Transverse colon (tissue), 4 donors: ENCODE measurements around the gene SPIN4. TPM values are rescaled to one million over a fixed set of nuclear protein-coding genes. Genes with fewer than 3 reads are reported as not detected.
"Not testable (repeated sequence)": the region's sequence is repeated elsewhere in the genome, so short reads cannot be mapped to it uniquely, and the experiment has no call there.

Source experiments
- DNase-seq: peaks from one replicate; pipeline ENCODE4 v3.0.0-alpha.2; 2019
- H3K27ac ChIP-seq, 4 donors: fragments of 200-600 bp; sonication (generic); 2 replicates each; pipeline ENCODE4 v1.5.1; 2016 to 2018; ENCODE audit warnings: inconsistent platforms in 4 of 4
- H3K27me3 ChIP-seq: fragments of 200-600 bp; sonication (generic); 2 replicates; pipeline ENCODE4 v1.5.1; 2017; ENCODE audit warnings: inconsistent platforms
- H3K36me3 ChIP-seq, 4 donors: fragments of 200-600 bp; sonication (generic); 2 replicates each; pipeline ENCODE4 v1.5.1; 2017 to 2019; ENCODE audit warnings: inconsistent platforms in 4 of 4
- H3K4me1 ChIP-seq, 4 donors: fragments of 200-600 bp; sonication (generic); 2 replicates each; pipeline ENCODE4 v1.5.1; 2017 to 2020; ENCODE audit warnings: inconsistent platforms in 4 of 4
- H3K4me3 ChIP-seq, 4 donors: fragments of 200-600 bp; sonication (generic); 1 replicate in 1 of 4; 2 replicates in 3 of 4; pipeline versions ENCODE4 v1.5.1 to v1.6.1; 2017 to 2019; ENCODE audit warnings: inconsistent platforms in 4 of 4
- H3K9me3 ChIP-seq, 2 donors: fragments of 200-600 bp; sonication (generic); 2 replicates each; pipeline ENCODE4 v1.5.1; 2017 to 2019; ENCODE audit warnings: inconsistent platforms in 2 of 2
- EP300 ChIP-seq: sonication (generic); formaldehyde crosslinking; IDR thresholded peaks from one replicate; pipeline ENCODE4 v1.6.1; 2017; ENCODE audit warnings: antibody characterized with exemption, low read depth
- POLR2A ChIP-seq: fragments of 450-650 bp; IDR thresholded peaks from one replicate; pipeline ENCODE4 v1.6.1; 2016; ENCODE audit warnings: antibody characterized with exemption, mild to moderate bottlenecking, moderate library complexity
- POLR2AphosphoS5 ChIP-seq, 3 donors: sonication (generic); formaldehyde crosslinking; IDR thresholded peaks; one replicate each; pipeline ENCODE4 v1.6.1; 2016; ENCODE audit warnings: antibody characterized with exemption in 3 of 3
- WGBS, 2 donors: methylation state at CpG; one replicate each; pipeline ENCODE4 v1.1.5; 2018; ENCODE audit warnings: low coverage in 1 of 2; 5-methylcytosine and 5-hydroxymethylcytosine counted together
- in situ Hi-C, 4 donors: fragments of 200-750 bp; cut with MboI; loops; one replicate each; pipeline versions ENCODE4 v1.15.0 to v1.15.1; 2017; ENCODE audit warnings: low sequenced_read_pairs in 3 of 4, low pct_ligation_motif_present in 1 of 4, low pct_unique_long_range_greater_than_20kb in 1 of 4
- intact Hi-C: fragments of 100-400 bp; cut with DNase I; formaldehyde crosslinking; loops from one replicate; pipeline ENCODE4 v1.15.1; 2023; ENCODE audit warnings: low total_unique reads
- total RNA-seq, 4 donors: library from RNA; depleted of rRNA; stranded (reverse); fragments of >200 nt; gene quantifications; one replicate each; pipeline ENCODE4 v1.1.0, GENCODE V29; 2016
- TF ChIP-seq, protein P1 (sequence below), 5 experiments: fragments of 200-600 bp in 3 of 5; fragments of 450-650 bp in 2 of 5; sonication (generic) in 3 of 5; IDR thresholded peaks; 1 replicate in 2 of 5; 2 replicates in 3 of 5; pipeline ENCODE4 v1.5.1; 2016 to 2017; ENCODE audit warnings: antibody characterized with exemption in 5 of 5, inconsistent platforms in 3 of 5, mild to moderate bottlenecking in 2 of 5, moderate library complexity in 1 of 5

Gene SPIN4
- 1 to 10 TPM; 1.5 to 4.4 (median 4.1) TPM for total RNA-seq

GRCh38 chrX:63350941-63351616 is at the start of gene SPIN4:
SPIN4 (minus strand) TSS chrX:63351332; CDS start chrX:63350819, 513 bp downstream.
- 42% methylated on average over 58 of the region's 58 CpGs; no CpG with 5 or more reads in 1 of the 2 donors for WGBS, 2 donors

DNA sequence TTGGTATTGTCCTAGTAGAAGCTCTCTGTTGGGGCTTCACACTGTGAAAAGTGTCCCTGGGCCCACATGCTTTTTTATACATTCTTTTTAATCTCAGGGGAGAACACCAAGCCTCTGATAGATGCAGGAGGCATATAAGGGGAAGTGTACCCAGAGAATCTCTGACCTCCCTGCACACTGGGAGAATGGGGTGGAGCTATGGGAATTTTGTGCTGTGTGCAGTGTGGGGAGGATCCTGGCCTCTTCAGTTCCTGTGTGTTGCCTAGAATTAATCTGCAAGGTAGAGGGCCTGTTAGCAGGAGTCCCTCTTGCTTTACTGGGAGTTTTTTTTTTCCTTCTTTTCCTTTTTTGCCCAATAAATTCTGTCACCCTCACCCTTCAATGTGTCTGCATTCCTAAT is 49.2 kb upstream of the SPIN4 start:
- Histone ChIP-seq H3K9me3 (no peaks in the 10 kb centered on the region), H3K4me3 (no peak overlapping the region), H3K36me3 (no peaks in the 10 kb centered on the region), H3K27ac (no peak overlapping the region), H3K4me1 (no peaks in the 10 kb centered on the region), H3K27me3 (no peaks in the 10 kb centered on the region)
- DNase-seq = no peak
- intact Hi-C loops (no loop called here), in situ Hi-C loops (no loop called here)
- TF ChIP-seq EP300 (no peak), POLR2AphosphoS5 (IDR thresholded peaks at IDR 0.05) (no peak)

More at GRCh38 chrX:63350941-63351616, at the start of gene SPIN4:
- in situ Hi-C loops = no loop called here
- H3K4me3 ChIP-seq = peak within 1 kb of the TSS; percentile 40 to 78 (median 56)
- H3K27me3 ChIP-seq = no peaks in the 10 kb centered on the region
- no peaks in the 10 kb centered on the region for H3K36me3 ChIP-seq
- H3K9me3 ChIP-seq = no peaks in the 10 kb centered on the region
- intact Hi-C loops = no loop called here
- peak; percentile 91 for DNase-seq
- peak; percentile 83 for TF ChIP-seq POLR2A
- peak; percentile 76 to 89 (median 86) for TF ChIP-seq POLR2AphosphoS5 (IDR thresholded peaks at IDR 0.05)
- no peak for TF ChIP-seq EP300
- peak within 1 kb of the TSS; percentile 87 to 91 (median 89) for H3K27ac ChIP-seq
- peaks cover 0 to 10% (median 0%) of the 10 kb centered on the region in 4 donors for H3K4me1 ChIP-seq

DNA sequence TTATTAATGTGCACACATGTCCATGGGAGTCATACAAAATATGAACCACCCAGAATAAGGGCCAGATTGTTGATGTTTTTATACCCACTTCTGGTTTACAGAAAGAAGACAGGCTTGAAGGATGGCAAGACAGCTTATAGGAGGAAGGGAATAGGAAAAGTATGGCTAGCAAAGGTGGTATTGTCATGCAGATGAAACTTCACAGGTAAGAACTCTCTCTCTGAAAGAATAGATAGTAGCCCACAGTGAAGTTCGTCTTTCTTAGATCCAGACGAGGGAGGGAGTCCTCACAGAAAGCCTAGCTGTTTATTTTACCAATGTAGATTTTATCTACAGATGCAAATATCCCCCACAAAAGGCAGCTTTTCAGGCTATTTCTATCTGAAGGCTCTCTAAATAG is 43.7 kb upstream of the SPIN4 start:
- intact Hi-C loops (no loop called here), in situ Hi-C loops (no loop called here)
- Histone ChIP-seq H3K36me3 (no peaks in the 10 kb centered on the region), H3K4me3 (no peak overlapping the region), H3K27me3 (no peaks in the 10 kb centered on the region), H3K9me3 (no peaks in the 10 kb centered on the region), H3K27ac (no peak overlapping the region), H3K4me1 (no peaks in the 10 kb centered on the region)
- no peak for TF ChIP-seq POLR2A
- TF ChIP-seq EP300 = no peak
- TF ChIP-seq, protein P1, sequence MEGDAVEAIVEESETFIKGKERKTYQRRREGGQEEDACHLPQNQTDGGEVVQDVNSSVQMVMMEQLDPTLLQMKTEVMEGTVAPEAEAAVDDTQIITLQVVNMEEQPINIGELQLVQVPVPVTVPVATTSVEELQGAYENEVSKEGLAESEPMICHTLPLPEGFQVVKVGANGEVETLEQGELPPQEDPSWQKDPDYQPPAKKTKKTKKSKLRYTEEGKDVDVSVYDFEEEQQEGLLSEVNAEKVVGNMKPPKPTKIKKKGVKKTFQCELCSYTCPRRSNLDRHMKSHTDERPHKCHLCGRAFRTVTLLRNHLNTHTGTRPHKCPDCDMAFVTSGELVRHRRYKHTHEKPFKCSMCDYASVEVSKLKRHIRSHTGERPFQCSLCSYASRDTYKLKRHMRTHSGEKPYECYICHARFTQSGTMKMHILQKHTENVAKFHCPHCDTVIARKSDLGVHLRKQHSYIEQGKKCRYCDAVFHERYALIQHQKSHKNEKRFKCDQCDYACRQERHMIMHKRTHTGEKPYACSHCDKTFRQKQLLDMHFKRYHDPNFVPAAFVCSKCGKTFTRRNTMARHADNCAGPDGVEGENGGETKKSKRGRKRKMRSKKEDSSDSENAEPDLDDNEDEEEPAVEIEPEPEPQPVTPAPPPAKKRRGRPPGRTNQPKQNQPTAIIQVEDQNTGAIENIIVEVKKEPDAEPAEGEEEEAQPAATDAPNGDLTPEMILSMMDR (IDR thresholded peaks at IDR 0.05) = no peak
- TF ChIP-seq POLR2AphosphoS5 (IDR thresholded peaks at IDR 0.05) = no peak
- WGBS, 2 donors = 65 to 90% methylated on average over 2 of the region's 2 CpGs
- DNase-seq = no peak

- intact Hi-C loops, H3K27ac ChIP-seq, in situ Hi-C loops, H3K36me3 ChIP-seq, H3K9me3 ChIP-seq, H3K27me3 ChIP-seq, H3K4me1 ChIP-seq, H3K4me3 ChIP-seq, DNase-seq: not testable (repeated sequence)
- WGBS, 2 donors = 95% methylated on average over 11 of the region's 24 CpGs; no CpG with 5 or more reads in 1 of the 2 donors
Measured at GRCh38 chrX:63393094-63393493, 42.0 kb upstream of the SPIN4 start.

GRCh38 chrX:63387411-63387810 is 36.3 kb upstream of the SPIN4 start:
- Histone ChIP-seq H3K27ac (no peak overlapping the region), H3K4me1 (no peaks in the 10 kb centered on the region), H3K9me3 (no peaks in the 10 kb centered on the region), H3K4me3 (no peak overlapping the region), H3K27me3 (no peaks in the 10 kb centered on the region), H3K36me3 (no peaks in the 10 kb centered on the region)
- intact Hi-C loops (no loop called here), in situ Hi-C loops (no loop called here)
- DNase-seq = no peak
- TF ChIP-seq, protein P1 (IDR thresholded peaks at IDR 0.05) = no peak
- TF ChIP-seq POLR2A (no peak), EP300 (no peak), POLR2AphosphoS5 (IDR thresholded peaks at IDR 0.05) (no peak)
- 61% methylated on average over 3 of the region's 3 CpGs; no CpG with 5 or more reads in 1 of the 2 donors for WGBS, 2 donors

- H3K4me1 ChIP-seq, in situ Hi-C loops, H3K27ac ChIP-seq, H3K27me3 ChIP-seq, H3K4me3 ChIP-seq, DNase-seq, H3K36me3 ChIP-seq, H3K9me3 ChIP-seq, intact Hi-C loops: not testable (repeated sequence)
Measured at GRCh38 chrX:63384263-63384662, 33.1 kb upstream of the SPIN4 start.

- H3K27me3 ChIP-seq, intact Hi-C loops, H3K27ac ChIP-seq, DNase-seq, in situ Hi-C loops, H3K36me3 ChIP-seq, H3K4me1 ChIP-seq, H3K4me3 ChIP-seq, H3K9me3 ChIP-seq: not testable (repeated sequence)
- 63 to 88% methylated on average over 2 to 3 of the region's 3 CpGs for WGBS, 2 donors
Measured at GRCh38 chrX:63373012-63373411, 21.9 kb upstream of the SPIN4 start.

- H3K36me3 ChIP-seq, DNase-seq, in situ Hi-C loops, H3K9me3 ChIP-seq, H3K27ac ChIP-seq, H3K27me3 ChIP-seq, H3K4me3 ChIP-seq, H3K4me1 ChIP-seq, intact Hi-C loops: not testable (repeated sequence)
- 68% methylated on average over 5 of the region's 5 CpGs; no CpG with 5 or more reads in 1 of the 2 donors for WGBS, 2 donors
Measured at GRCh38 chrX:63367699-63368098, 16.6 kb upstream of the SPIN4 start.
